DOHH2 (cell line): ENCODE measurements around the gene MAP2K2.

Experiments
- CTCF ChIP-seq: fragments of 200-600 bp; sonication (generic); IDR thresholded peaks from one replicate; pipeline ENCODE4 v1.5.1; 2014; ENCODE audit warnings: antibody characterized with exemption, mild to moderate bottlenecking, low read depth, low read length; ENCODE audit not compliant: poor library complexity, severe bottlenecking
- EZH2phosphoT487 ChIP-seq: fragments of 200-600 bp; sonication (generic); IDR thresholded peaks from 2 replicates; pipeline ENCODE4 v1.6.1; 2017; ENCODE audit warnings: borderline replicate concordance, mild to moderate bottlenecking, antibody characterized with exemption, low read length, moderate library complexity, mixed read lengths

DNA sequence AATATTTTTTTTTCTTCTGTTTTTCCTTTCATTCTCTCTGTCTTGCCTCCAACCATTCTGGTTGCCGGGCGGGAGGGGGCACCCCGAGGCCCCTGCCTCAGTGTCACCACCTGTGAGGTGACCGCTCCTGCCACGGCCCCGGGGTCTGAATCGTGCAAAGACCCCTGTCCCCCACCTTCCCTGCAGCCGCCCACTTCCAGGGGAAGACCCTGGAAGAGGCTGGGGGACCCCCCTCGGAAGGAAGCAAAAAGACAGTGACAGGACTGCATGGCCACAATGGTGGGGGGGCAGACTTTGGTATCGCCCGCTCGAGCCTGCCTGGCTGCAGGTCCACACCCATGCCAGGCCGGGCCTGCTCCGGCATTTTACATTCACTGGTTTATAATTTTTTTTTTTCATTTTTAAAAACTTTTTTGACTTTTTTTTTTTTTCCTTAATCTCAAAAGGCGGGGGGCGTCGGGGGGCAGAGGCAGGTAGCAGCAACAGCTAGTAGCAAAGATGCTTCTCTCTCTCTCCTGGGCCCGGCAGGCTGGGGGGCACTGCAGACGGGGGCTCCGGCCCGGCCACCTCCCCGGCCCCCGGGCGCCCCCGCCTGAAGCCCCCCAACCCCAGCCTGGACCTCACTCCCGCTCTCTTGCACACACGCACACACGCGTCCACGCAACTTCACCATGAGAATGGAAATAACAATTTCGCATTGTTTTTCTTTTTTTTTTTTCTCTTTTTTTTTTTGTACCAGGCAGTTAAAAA lies 79.8 kb downstream of the MAP2K2 start:
- no peak for TF ChIP-seq CTCF
- no peak for TF ChIP-seq EZH2phosphoT487
